SK-N-DZ (cell line): ENCODE measurements around the gene ACTR6.

ENCODE experiments used
- DNase-seq: peaks from one replicate; pipeline ENCODE4 v3.0.0-alpha.2; 2015; ENCODE audit warnings: low spot score
- small RNA-seq, 2 experiments: library from RNA; depleted of rRNA; stranded (forward); fragments of <200 nt; gene quantifications; one replicate each; pipeline ENCODE3, GENCODE V24; 2014

ACTR6 gene

GRCh38 chr12:100266585-100266834 lies 65.9 kb downstream of the ACTR6 start:
- no peak for DNase-seq

DNA sequence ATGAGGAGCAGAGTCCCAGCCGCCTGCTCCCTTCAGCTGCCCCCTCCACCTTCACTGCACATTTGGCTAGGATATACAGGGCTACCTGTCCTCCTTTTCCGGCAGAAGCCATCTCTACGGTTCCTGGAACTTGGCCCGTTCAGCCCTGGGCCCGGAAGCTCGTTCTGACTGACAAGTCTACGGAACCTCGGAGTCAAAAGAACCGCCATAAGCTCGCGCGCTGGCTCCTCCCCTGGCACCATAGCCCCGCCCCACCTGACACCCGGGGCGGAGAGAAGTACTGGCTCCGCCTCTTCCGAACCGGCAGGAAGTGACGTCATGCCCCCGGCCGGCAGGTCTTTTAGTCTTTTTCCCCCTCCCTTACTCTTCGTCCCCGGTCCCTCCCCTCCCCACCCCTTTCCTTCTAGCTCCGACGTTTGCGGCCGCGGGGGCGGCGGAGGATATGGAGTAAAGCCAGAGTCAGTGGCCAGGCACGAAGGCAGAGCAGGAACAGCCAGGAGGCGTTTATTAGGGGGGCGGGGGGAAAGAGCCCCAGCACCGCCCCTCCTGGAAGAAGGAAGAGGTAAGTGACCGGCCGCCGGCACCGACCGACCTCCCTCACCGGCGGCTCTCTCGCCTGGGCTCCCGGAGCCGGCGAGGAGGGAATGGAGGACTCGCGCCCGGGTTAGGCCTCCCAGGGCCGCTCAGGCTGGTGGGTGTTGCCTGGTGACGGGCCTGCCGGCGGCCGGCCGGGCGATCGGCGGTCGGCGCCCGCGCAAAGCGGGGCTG lies 66.4 kb downstream of the ACTR6 start, which contains the start of the genes DEPDC4 and SCYL2:
DEPDC4 (minus strand) TSS at position 245 of the 768 bp plus-strand sequence; CDS start at position 242, 3 bp downstream.
SCYL2 (plus strand) TSS at position 343 of the 768 bp plus-strand sequence. CDS start 15,794 bp downstream, outside the sequence.
- DNase-seq, result peak; percentile 93

DNA sequence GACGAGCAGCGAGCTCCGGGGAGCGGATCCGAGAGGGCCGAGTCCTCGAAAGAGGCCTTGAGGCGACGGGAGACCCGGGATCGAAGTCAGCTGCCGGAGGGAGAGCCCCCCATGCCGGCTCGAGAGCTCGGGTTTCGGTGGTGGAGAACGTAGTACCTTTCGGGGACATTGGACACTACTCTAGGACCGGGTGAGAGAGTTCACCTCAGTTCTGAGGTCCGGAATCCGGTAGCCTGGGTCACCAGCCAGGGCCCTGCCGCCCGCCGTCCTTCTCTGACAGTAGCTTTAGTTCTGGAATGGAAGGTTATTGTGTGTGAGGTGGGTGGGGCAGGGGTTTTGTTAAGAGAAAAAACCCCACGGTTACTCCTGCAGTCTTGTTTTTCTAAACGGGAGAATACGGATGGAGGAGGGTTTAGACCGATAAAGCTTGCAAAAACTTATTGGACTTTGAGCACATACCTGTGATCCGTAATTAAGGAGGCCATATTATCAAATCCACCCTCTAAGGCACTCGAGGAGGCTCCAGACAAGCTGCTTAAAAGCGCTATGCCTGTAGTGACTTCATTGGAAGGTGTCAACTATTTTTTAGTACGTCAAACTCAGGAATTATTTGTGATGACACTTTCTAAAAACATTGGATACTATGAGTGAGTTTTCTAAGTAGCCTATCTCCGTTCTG lies 67.1 kb downstream of the ACTR6 start:
- DNase-seq, result no peak

DNA sequence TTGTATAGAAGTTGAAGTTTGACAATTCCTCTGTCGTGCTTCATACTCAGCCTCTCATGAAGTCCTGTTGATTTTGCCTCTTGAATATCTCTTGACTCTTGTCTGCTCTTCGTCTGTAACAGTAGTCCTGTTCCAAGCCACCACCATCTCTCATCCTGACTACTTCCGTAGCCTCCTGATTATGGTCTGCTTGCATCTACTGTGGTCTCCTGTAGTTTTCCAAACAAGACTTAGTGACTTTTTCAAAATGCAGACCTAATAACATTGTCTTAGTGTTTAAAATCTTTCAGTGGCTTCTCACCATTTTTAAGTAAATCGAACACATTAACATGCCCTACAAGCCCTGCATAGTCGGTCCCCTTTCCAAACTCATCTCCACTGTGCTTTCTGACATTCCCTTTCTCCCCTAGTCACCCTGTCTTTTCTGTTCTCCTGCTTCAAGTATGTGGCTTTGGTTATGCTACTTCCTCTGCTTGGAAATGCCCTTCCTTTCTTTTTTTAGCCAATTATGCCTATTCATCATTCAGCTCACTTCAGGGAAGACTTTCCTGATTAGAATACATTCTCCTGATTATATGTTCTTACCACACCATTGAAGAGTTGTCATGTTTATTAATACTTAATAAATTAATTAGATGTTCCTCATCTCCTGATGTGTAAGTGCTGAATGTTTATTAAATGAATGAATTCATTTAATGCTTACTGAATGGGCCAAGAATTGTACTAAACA lies 68.4 kb downstream of the ACTR6 start:
- DNase-seq, result no peak

DNA sequence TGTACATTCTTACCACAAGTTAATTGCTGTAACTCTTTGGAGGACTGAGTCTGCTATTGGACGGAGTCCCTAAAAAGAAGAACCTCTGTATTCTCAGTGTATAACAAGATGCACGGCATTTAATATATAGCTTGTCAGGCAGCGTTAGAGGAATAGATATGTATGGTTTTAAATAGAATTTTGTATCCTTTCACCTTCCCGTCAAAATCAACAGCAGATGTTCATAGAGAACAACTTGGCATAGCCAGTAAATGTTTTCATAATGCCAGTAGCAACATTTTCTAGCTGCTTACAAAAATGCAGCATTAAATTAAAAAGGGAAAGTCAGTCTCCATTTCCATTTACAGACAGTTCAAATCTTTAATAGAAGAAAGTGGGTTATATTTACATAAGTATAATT lies 73.2 kb downstream of the ACTR6 start:
- DNase-seq, result no peak

Small RNA genes lying within 50 kb of the gene (small RNA-seq; reads per million reads assigned to genes)
- gene MIR1827 (0 reads per million in 2 experiments), gene RF00019 (0 reads per million in 2 experiments), gene RN7SL176P (0 reads per million in 2 experiments)
